ENCODE results near the gene FLCN. TPM values are rescaled to one million over a fixed set of nuclear protein-coding genes. Genes with fewer than 3 reads are reported as not detected.
"Not testable (repeated sequence)": the region's sequence is repeated elsewhere in the genome, so short reads cannot be mapped to it uniquely, and the experiment has no call there.

The FLCN gene
- total RNA-seq, 1 donor from 2014 or later = 82.0 TPM

GRCh38 chr17:17256316-17256715 is 19.3 kb upstream of the FLCN start:
- Histone ChIP-seq H3K4me1 (no peaks in the 10 kb centered on the region), H3K9me3 (no peaks in the 10 kb centered on the region), H3K27me3 (no peaks in the 10 kb centered on the region), H3K36me3 (peaks cover 0 to 94% of the 10 kb centered on the region in 2 donors), H3K27ac (no peak overlapping the region), H3K4me3 (no peak overlapping the region)
- intact Hi-C loops (cut with DNase I) = no loop called here
- TF ChIP-seq CTCF (IDR thresholded peaks at IDR 0.05) (no peak), POLR2AphosphoS5 (IDR thresholded peaks at IDR 0.05; ENCODE audit: insufficient read depth in 1 of 2, low read depth in 1 of 2) (no peak), POLR2A (IDR thresholded peaks at IDR 0.05) (no peak)
- DNase-seq (ENCODE audit: extremely low spot score in 2 of 2) = no peak

- H3K36me3 ChIP-seq = peaks cover 0 to 89% of the 10 kb centered on the region in 2 donors
- DNase-seq (ENCODE audit: extremely low spot score in 2 of 2); H3K27me3 ChIP-seq; intact Hi-C loops (cut with DNase I); H3K4me1 ChIP-seq; H3K4me3 ChIP-seq; H3K9me3 ChIP-seq; H3K27ac ChIP-seq: not testable (repeated sequence)
Observed at GRCh38 chr17:17255689-17256088, 18.7 kb upstream of the FLCN start.

GRCh38 chr17:17254036-17254435 is 17.1 kb upstream of the FLCN start:
- Histone ChIP-seq H3K36me3 (peaks cover 0 to 81% of the 10 kb centered on the region in 2 donors), H3K27ac (no peak overlapping the region), H3K4me3 (no peak overlapping the region), H3K4me1 (no peaks in the 10 kb centered on the region), H3K27me3 (no peaks in the 10 kb centered on the region), H3K9me3 (no peaks in the 10 kb centered on the region)
- TF ChIP-seq POLR2AphosphoS5 (IDR thresholded peaks at IDR 0.05; ENCODE audit: insufficient read depth in 1 of 2, low read depth in 1 of 2) = no peak
- TF ChIP-seq POLR2A (IDR thresholded peaks at IDR 0.05) = no peak
- TF ChIP-seq CTCF (IDR thresholded peaks at IDR 0.05) = no peak
- no peak for DNase-seq (ENCODE audit: extremely low spot score in 2 of 2)
- intact Hi-C loops (cut with DNase I) = no loop called here

GRCh38 chr17:17253406-17253805 is 16.4 kb upstream of the FLCN start:
- Histone ChIP-seq H3K27me3 (no peaks in the 10 kb centered on the region), H3K4me3 (no peak overlapping the region), H3K36me3 (peaks cover 0 to 77% of the 10 kb centered on the region in 2 donors), H3K4me1 (no peaks in the 10 kb centered on the region), H3K27ac (no peak overlapping the region), H3K9me3 (no peaks in the 10 kb centered on the region)
- DNase-seq (ENCODE audit: extremely low spot score in 2 of 2) = no peak
- intact Hi-C loops (cut with DNase I) = no loop called here
- TF ChIP-seq CTCF (IDR thresholded peaks at IDR 0.05) = no peak
- no peak for TF ChIP-seq POLR2A (IDR thresholded peaks at IDR 0.05)
- no peak for TF ChIP-seq POLR2AphosphoS5 (IDR thresholded peaks at IDR 0.05; ENCODE audit: insufficient read depth in 1 of 2, low read depth in 1 of 2)

GRCh38 chr17:17252149-17252661 is 15.2 kb upstream of the FLCN start:
- no peaks in the 10 kb centered on the region for H3K9me3 ChIP-seq
- no peak overlapping the region for H3K4me3 ChIP-seq
- intact Hi-C loops (cut with DNase I) = no loop called here
- no peak overlapping the region for H3K27ac ChIP-seq
- H3K36me3 ChIP-seq = peaks cover 0 to 77% of the 10 kb centered on the region in 2 donors
- no peaks in the 10 kb centered on the region for H3K4me1 ChIP-seq
- H3K27me3 ChIP-seq = no peaks in the 10 kb centered on the region
- no peak for DNase-seq (ENCODE audit: extremely low spot score in 2 of 2)
- TF ChIP-seq POLR2A (IDR thresholded peaks at IDR 0.05) = no peak
- no peak for TF ChIP-seq CTCF (IDR thresholded peaks at IDR 0.05)
- no peak for TF ChIP-seq POLR2AphosphoS5 (IDR thresholded peaks at IDR 0.05; ENCODE audit: insufficient read depth in 1 of 2, low read depth in 1 of 2)

Data from vagina (tissue), 2 donors.